Vagina (tissue), 2 donors: Measurements from ENCODE around the gene DNM3. TPM values are rescaled to one million over a fixed set of nuclear protein-coding genes. Genes with fewer than 3 reads are reported as not detected.

Experiments used
- DNase-seq, 2 donors: peaks; one replicate each; pipeline ENCODE4 v3.0.0-alpha.2; 2017; ENCODE audit errors: extremely low spot score in 2 of 2
- H3K27ac ChIP-seq: fragments of 200-600 bp; sonication (generic); one replicate; pipeline ENCODE4 v1.5.1; 2019
- H3K27me3 ChIP-seq: fragments of 200-600 bp; sonication (generic); one replicate; pipeline ENCODE4 v1.5.1; 2019
- H3K36me3 ChIP-seq, 2 donors: fragments of 200-600 bp; sonication (generic); one replicate each; pipeline ENCODE4 v1.5.1; 2017 to 2019
- H3K4me1 ChIP-seq: fragments of 200-600 bp; sonication (generic); one replicate; pipeline ENCODE4 v1.5.1; 2019
- H3K4me3 ChIP-seq, 2 donors: fragments of 200-600 bp; sonication (generic); 1 replicate in 1 of 2; 2 replicates in 1 of 2; pipeline ENCODE4 v1.5.1; 2016 to 2019
- H3K9me3 ChIP-seq: fragments of 200-600 bp; sonication (generic); one replicate; pipeline ENCODE4 v1.5.1; 2019
- CTCF ChIP-seq, 3 experiments: fragments of 450-650 bp in 2 of 3; fragments of 200-600 bp in 1 of 3; sonication (generic) in 1 of 3; IDR thresholded peaks; one replicate each; pipeline ENCODE4 v1.5.1; 2017 to 2019; ENCODE audit warnings: antibody characterized with exemption in 3 of 3, mild to moderate bottlenecking in 2 of 3, moderate library complexity in 2 of 3
- POLR2A ChIP-seq, 2 donors: fragments of 450-650 bp; IDR thresholded peaks; one replicate each; pipeline ENCODE4 v1.6.1; 2017; ENCODE audit warnings: antibody characterized with exemption in 2 of 2, mild to moderate bottlenecking in 2 of 2, moderate library complexity in 2 of 2
- POLR2AphosphoS5 ChIP-seq, 2 donors: sonication (generic); formaldehyde crosslinking; IDR thresholded peaks; one replicate each; pipeline ENCODE4 v1.9.0; 2017; ENCODE audit warnings: antibody characterized with exemption in 2 of 2, mild to moderate bottlenecking in 2 of 2, low read depth in 1 of 2; ENCODE audit not compliant: insufficient read depth in 1 of 2
- intact Hi-C: fragments of 100-400 bp; cut with DNase I; formaldehyde crosslinking; loops from one replicate; pipeline ENCODE4 v1.15.1; 2023
- total RNA-seq: library from RNA; depleted of rRNA; stranded (reverse); fragments of >200 nt; gene quantifications from one replicate; pipeline ENCODE4 v1.2.3, GENCODE V29; 2016

The DNM3 gene
- total RNA-seq, 1 donor from 2014 or later, result 15.5 TPM

GRCh38 chr1:172399756-172400721, 558.7 kb downstream of the DNM3 start:
- intact Hi-C loops, result loop anchor here (10.0 kb wide), 1 partner anchor 255 kb away; no protein-coding TSS in a partner anchor
- peaks cover 31% of the 10 kb centered on the region for H3K4me1 ChIP-seq
- peak overlapping the region; percentile 74 for H3K27ac ChIP-seq

GRCh38 chr1:172400722-172401105, 559.4 kb downstream of the DNM3 start:
- no peak for TF ChIP-seq POLR2AphosphoS5 (IDR thresholded peaks at IDR 0.05; ENCODE audit: insufficient read depth in 1 of 2, low read depth in 1 of 2)
- no peak for TF ChIP-seq CTCF (IDR thresholded peaks at IDR 0.05)
- no peak for TF ChIP-seq POLR2A (IDR thresholded peaks at IDR 0.05)
- no peak for DNase-seq
- H3K36me3 ChIP-seq, result no peaks in the 10 kb centered on the region
- intact Hi-C loops, result no loop called here
- no peaks in the 10 kb centered on the region for H3K27me3 ChIP-seq
- H3K4me1 ChIP-seq, result peaks cover 31% of the 10 kb centered on the region
- no peak overlapping the region for H3K4me3 ChIP-seq
- H3K27ac ChIP-seq, result peak overlapping the region; percentile 74
- no peaks in the 10 kb centered on the region for H3K9me3 ChIP-seq

More at GRCh38 chr1:172399756-172400721, 558.7 kb downstream of the DNM3 start:
- no peaks in the 10 kb centered on the region for H3K36me3 ChIP-seq
- DNase-seq, result no peak
- no peaks in the 10 kb centered on the region for H3K9me3 ChIP-seq
- TF ChIP-seq POLR2AphosphoS5 (IDR thresholded peaks at IDR 0.05; ENCODE audit: insufficient read depth in 1 of 2, low read depth in 1 of 2), result no peak
- TF ChIP-seq POLR2A (IDR thresholded peaks at IDR 0.05), result no peak
- no peak for TF ChIP-seq CTCF (IDR thresholded peaks at IDR 0.05)
- no peak overlapping the region for H3K4me3 ChIP-seq
- no peaks in the 10 kb centered on the region for H3K27me3 ChIP-seq

GRCh38 chr1:172401477-172401876, 560.2 kb downstream of the DNM3 start:
- H3K27me3 ChIP-seq, result no peaks in the 10 kb centered on the region
- H3K4me3 ChIP-seq, result no peak overlapping the region
- TF ChIP-seq POLR2AphosphoS5 (IDR thresholded peaks at IDR 0.05; ENCODE audit: insufficient read depth in 1 of 2, low read depth in 1 of 2) (no peak), POLR2A (IDR thresholded peaks at IDR 0.05) (no peak), CTCF (IDR thresholded peaks at IDR 0.05) (no peak)
- peaks cover 31% of the 10 kb centered on the region for H3K4me1 ChIP-seq
- intact Hi-C loops, result no loop called here
- no peaks in the 10 kb centered on the region for H3K36me3 ChIP-seq
- H3K27ac ChIP-seq, result no peak overlapping the region
- no peak for DNase-seq
- no peaks in the 10 kb centered on the region for H3K9me3 ChIP-seq

GRCh38 chr1:172401892-172402291, 560.6 kb downstream of the DNM3 start:
- intact Hi-C loops, result no loop called here
- H3K27ac ChIP-seq, result no peak overlapping the region
- no peaks in the 10 kb centered on the region for H3K36me3 ChIP-seq
- TF ChIP-seq CTCF (IDR thresholded peaks at IDR 0.05) (no peak), POLR2A (IDR thresholded peaks at IDR 0.05) (no peak), POLR2AphosphoS5 (IDR thresholded peaks at IDR 0.05; ENCODE audit: insufficient read depth in 1 of 2, low read depth in 1 of 2) (no peak)
- no peak overlapping the region for H3K4me3 ChIP-seq
- peaks cover 31% of the 10 kb centered on the region for H3K4me1 ChIP-seq
- no peaks in the 10 kb centered on the region for H3K27me3 ChIP-seq
- no peak for DNase-seq
- no peaks in the 10 kb centered on the region for H3K9me3 ChIP-seq
